Duodenal mucosa (tissue), 2 donors: ENCODE results near the gene ZNF563.
"Not testable (repeated sequence)": the region's sequence is repeated elsewhere in the genome, so short reads cannot be mapped to it uniquely, and the experiment has no call there.

ENCODE experiments used
- H3K27ac ChIP-seq: one replicate; pipeline ENCODE4 v1.7.0; 2013; ENCODE audit warnings: low read depth, low read length
- H3K27me3 ChIP-seq, 2 donors: one replicate each; pipeline ENCODE4 v1.7.0; 2013; ENCODE audit warnings: low read length in 2 of 2, control low read depth in 1 of 2; ENCODE audit not compliant: insufficient read depth in 2 of 2, control insufficient read depth in 1 of 2
- H3K36me3 ChIP-seq, 2 donors: one replicate each; pipeline ENCODE4 v1.7.0; 2013; ENCODE audit warnings: low read length in 2 of 2, control low read depth in 1 of 2; ENCODE audit not compliant: insufficient read depth in 2 of 2, control insufficient read depth in 1 of 2
- H3K4me1 ChIP-seq, 2 donors: one replicate each; pipeline ENCODE4 v1.7.0; 2013; ENCODE audit warnings: low read length in 2 of 2, control low read depth in 1 of 2; ENCODE audit not compliant: insufficient read depth in 2 of 2, control insufficient read depth in 1 of 2
- H3K4me3 ChIP-seq, 2 donors: one replicate each; pipeline ENCODE4 v1.7.0; 2013; ENCODE audit warnings: low read length in 2 of 2, low read depth in 1 of 2
- H3K9ac ChIP-seq, 2 donors: one replicate each; pipeline ENCODE4 v1.7.0; 2013; ENCODE audit warnings: low read length in 2 of 2, low read depth in 1 of 2
- H3K9me3 ChIP-seq, 2 donors: one replicate each; pipeline ENCODE4 v1.7.0; 2013; ENCODE audit warnings: low read length in 2 of 2, control low read depth in 1 of 2; ENCODE audit not compliant: control insufficient read depth in 1 of 2

Gene ZNF563

GRCh38 chr19:12333162-12334159, at the start of gene ZNF563:
ZNF563 (minus strand) TSS chr19:12333633; CDS start chr19:12333482, 151 bp downstream.
- peak within 1 kb of the TSS; percentile 85 for H3K27ac ChIP-seq
- no peaks in the 10 kb centered on the region for H3K9me3 ChIP-seq
- H3K9ac ChIP-seq: peak within 1 kb of the TSS; percentile 60 to 85
- peaks cover 10 to 20% of the 10 kb centered on the region in 2 donors for H3K4me1 ChIP-seq
- peak within 1 kb of the TSS; percentile 77 to 91 for H3K4me3 ChIP-seq
- no peaks in the 10 kb centered on the region for H3K36me3 ChIP-seq
- H3K27me3 ChIP-seq: no peaks in the 10 kb centered on the region

GRCh38 chr19:12380444-12380737, 47.0 kb upstream of the ZNF563 start:
- Histone ChIP-seq H3K4me1 (no peaks in the 10 kb centered on the region), H3K36me3 (peaks cover 7 to 14% of the 10 kb centered on the region in 2 donors), H3K27ac (no peak overlapping the region), H3K9ac (no peak overlapping the region), H3K27me3 (no peaks in the 10 kb centered on the region), H3K4me3 (no peak overlapping the region), H3K9me3 (peaks cover 31 to 50% of the 10 kb centered on the region in 2 donors)

GRCh38 chr19:12379732-12380443, 46.5 kb upstream of the ZNF563 start:
- no peak overlapping the region for H3K9ac ChIP-seq
- H3K27ac ChIP-seq: no peak overlapping the region
- H3K9me3 ChIP-seq: peaks cover 31 to 50% of the 10 kb centered on the region in 2 donors
- no peaks in the 10 kb centered on the region for H3K4me1 ChIP-seq
- H3K27me3 ChIP-seq: no peaks in the 10 kb centered on the region
- no peak overlapping the region for H3K4me3 ChIP-seq
- H3K36me3 ChIP-seq: peaks cover 7 to 14% of the 10 kb centered on the region in 2 donors

GRCh38 chr19:12374026-12374425, 40.6 kb upstream of the ZNF563 start:
- no peak overlapping the region for H3K9ac ChIP-seq
- peaks cover 9 to 21% of the 10 kb centered on the region in 2 donors for H3K9me3 ChIP-seq
- H3K27ac ChIP-seq: no peak overlapping the region
- no peaks in the 10 kb centered on the region for H3K27me3 ChIP-seq
- H3K36me3 ChIP-seq: no peaks in the 10 kb centered on the region
- no peak overlapping the region for H3K4me3 ChIP-seq
- H3K4me1 ChIP-seq: no peaks in the 10 kb centered on the region

- no peaks in the 10 kb centered on the region for H3K27me3 ChIP-seq
- peak within 1 kb of the TSS; percentile 75 for H3K27ac ChIP-seq
- H3K36me3 ChIP-seq: no peaks in the 10 kb centered on the region
- peak within 1 kb of the TSS; percentile 83 to 85 for H3K4me3 ChIP-seq
- H3K9me3 ChIP-seq: no peaks in the 10 kb centered on the region
- H3K4me1 ChIP-seq: peaks cover 0 to 12% of the 10 kb centered on the region in 2 donors
- peak within 1 kb of the TSS; percentile 69 to 86 for H3K9ac ChIP-seq
These were observed 32.1 kb upstream of the ZNF563 start, which contains the start of gene ZNF442 for GRCh38 chr19:12365236-12366162. ZNF442 (minus strand) TSS chr19:12365683; CDS start chr19:12363631, 2,052 bp downstream.

GRCh38 chr19:12364391-12365235, 31.2 kb upstream of the ZNF563 start:
- Histone ChIP-seq H3K9ac (peak overlapping the region; percentile 69 to 86), H3K9me3 (no peaks in the 10 kb centered on the region), H3K4me3 (peak overlapping the region; percentile 83 to 85), H3K27ac (peak overlapping the region; percentile 75), H3K27me3 (no peaks in the 10 kb centered on the region), H3K36me3 (no peaks in the 10 kb centered on the region), H3K4me1 (peaks cover 0 to 12% of the 10 kb centered on the region in 2 donors)

GRCh38 chr19:12362236-12362635, 28.8 kb upstream of the ZNF563 start:
- not testable (repeated sequence) for H3K9ac ChIP-seq, H3K27ac ChIP-seq, H3K9me3 ChIP-seq, H3K27me3 ChIP-seq, H3K4me3 ChIP-seq, H3K36me3 ChIP-seq
- H3K4me1 ChIP-seq: peaks cover 0 to 12% of the 10 kb centered on the region in 2 donors

- peaks cover 5 to 14% of the 10 kb centered on the region in 2 donors for H3K36me3 ChIP-seq
- H3K27ac ChIP-seq: no peak overlapping the region
These were observed 19.9 kb upstream of the ZNF563 start for GRCh38 chr19:12353375-12353774.

GRCh38 chr19:12350890-12351197, 17.4 kb upstream of the ZNF563 start:
- Histone ChIP-seq H3K27me3 (no peaks in the 10 kb centered on the region), H3K9ac (no peak overlapping the region), H3K4me3 (peak overlapping the region in 1 of 2 donors; percentile 0), H3K9me3 (peaks cover 34 to 68% of the 10 kb centered on the region in 2 donors), H3K36me3 (peaks cover 5 to 14% of the 10 kb centered on the region in 2 donors), H3K27ac (no peak overlapping the region), H3K4me1 (no peaks in the 10 kb centered on the region)

More at GRCh38 chr19:12353375-12353774, 19.9 kb upstream of the ZNF563 start:
- H3K4me3 ChIP-seq: peak overlapping the region in 1 of 2 donors; percentile 16
- H3K9me3 ChIP-seq: peaks cover 36 to 59% of the 10 kb centered on the region in 2 donors
- no peak overlapping the region for H3K9ac ChIP-seq
- no peaks in the 10 kb centered on the region for H3K4me1 ChIP-seq
- H3K27me3 ChIP-seq: no peaks in the 10 kb centered on the region
